ENCODE results near the gene ARHGAP8. TPM values are rescaled to one million over a fixed set of nuclear protein-coding genes. Genes with fewer than 3 reads are reported as not detected.
A peak's percentile ranks its signal among the peaks of the same experiment; 100 is the strongest.

Gene ARHGAP8
- total RNA-seq, 3 donors from 2014 or later (not counting 1 experiment from before 2014, with no cell fraction given) = 23.6 to 32.6 (median 26.5) TPM

DNA sequence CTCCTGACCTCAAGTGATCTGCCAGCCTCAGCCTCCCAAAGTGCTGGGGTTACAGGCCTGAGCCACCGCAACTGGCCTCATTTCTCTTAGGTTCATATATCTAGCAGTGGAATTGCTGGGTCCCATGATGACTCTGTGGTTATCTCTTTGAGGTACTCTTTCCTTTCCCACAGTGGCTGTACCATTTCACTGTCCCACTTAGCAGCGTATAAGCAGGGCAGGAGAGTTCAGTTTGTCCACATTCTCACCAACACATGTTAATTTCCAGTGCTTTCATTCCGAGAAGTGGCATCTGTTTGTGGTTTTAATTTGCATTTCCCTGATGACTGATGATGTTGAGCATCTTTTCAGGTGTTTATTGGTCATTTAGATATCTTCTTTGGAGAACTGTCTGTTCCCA lies 34.0 kb upstream of the ARHGAP8 start:
- Histone ChIP-seq H3K4me1 (ENCODE audit: control insufficient read depth, insufficient read depth, low read length) (peaks cover 53% of the 10 kb centered on the region), H3K4me3 (ENCODE audit: low read length) (no peak overlapping the region), H3K36me3 (ENCODE audit: control insufficient read depth, insufficient read depth, low read length) (peaks cover 34% of the 10 kb centered on the region), H3K27me3 (ENCODE audit: control insufficient read depth, insufficient read depth, low read length) (no peaks in the 10 kb centered on the region), H3K27ac (ENCODE audit: low read length) (peak overlapping the region; percentile 27), H3K9me3 (ENCODE audit: control insufficient read depth, insufficient read depth, low read length) (no peaks in the 10 kb centered on the region)
- Mint-ChIP-seq H3K4me3 (peak overlapping the region; percentile 18), H3K9me3 (no peaks in the 10 kb centered on the region), H3K27ac (peak overlapping the region; percentile 70 to 79), H3K4me1 (peaks cover 8 to 38% of the 10 kb centered on the region in 2 donors), H3K36me3 (no peaks in the 10 kb centered on the region), H3K27me3 (ENCODE audit: low read depth in 2 of 2) (no peaks in the 10 kb centered on the region)
- intact Hi-C loops (cut with micrococcal nuclease) = no loop called here
- DNase-seq (peak in 1 of 2 donors; percentile 33), ATAC-seq (peak in 1 of 3 donors; percentile 76)
- WGBS (ENCODE audit: insufficient coverage) = 10% methylated on average over 3 of the region's 3 CpGs
- TF ChIP-seq, protein P1, sequence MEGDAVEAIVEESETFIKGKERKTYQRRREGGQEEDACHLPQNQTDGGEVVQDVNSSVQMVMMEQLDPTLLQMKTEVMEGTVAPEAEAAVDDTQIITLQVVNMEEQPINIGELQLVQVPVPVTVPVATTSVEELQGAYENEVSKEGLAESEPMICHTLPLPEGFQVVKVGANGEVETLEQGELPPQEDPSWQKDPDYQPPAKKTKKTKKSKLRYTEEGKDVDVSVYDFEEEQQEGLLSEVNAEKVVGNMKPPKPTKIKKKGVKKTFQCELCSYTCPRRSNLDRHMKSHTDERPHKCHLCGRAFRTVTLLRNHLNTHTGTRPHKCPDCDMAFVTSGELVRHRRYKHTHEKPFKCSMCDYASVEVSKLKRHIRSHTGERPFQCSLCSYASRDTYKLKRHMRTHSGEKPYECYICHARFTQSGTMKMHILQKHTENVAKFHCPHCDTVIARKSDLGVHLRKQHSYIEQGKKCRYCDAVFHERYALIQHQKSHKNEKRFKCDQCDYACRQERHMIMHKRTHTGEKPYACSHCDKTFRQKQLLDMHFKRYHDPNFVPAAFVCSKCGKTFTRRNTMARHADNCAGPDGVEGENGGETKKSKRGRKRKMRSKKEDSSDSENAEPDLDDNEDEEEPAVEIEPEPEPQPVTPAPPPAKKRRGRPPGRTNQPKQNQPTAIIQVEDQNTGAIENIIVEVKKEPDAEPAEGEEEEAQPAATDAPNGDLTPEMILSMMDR (IDR thresholded peaks at IDR 0.05) = no peak

DNA sequence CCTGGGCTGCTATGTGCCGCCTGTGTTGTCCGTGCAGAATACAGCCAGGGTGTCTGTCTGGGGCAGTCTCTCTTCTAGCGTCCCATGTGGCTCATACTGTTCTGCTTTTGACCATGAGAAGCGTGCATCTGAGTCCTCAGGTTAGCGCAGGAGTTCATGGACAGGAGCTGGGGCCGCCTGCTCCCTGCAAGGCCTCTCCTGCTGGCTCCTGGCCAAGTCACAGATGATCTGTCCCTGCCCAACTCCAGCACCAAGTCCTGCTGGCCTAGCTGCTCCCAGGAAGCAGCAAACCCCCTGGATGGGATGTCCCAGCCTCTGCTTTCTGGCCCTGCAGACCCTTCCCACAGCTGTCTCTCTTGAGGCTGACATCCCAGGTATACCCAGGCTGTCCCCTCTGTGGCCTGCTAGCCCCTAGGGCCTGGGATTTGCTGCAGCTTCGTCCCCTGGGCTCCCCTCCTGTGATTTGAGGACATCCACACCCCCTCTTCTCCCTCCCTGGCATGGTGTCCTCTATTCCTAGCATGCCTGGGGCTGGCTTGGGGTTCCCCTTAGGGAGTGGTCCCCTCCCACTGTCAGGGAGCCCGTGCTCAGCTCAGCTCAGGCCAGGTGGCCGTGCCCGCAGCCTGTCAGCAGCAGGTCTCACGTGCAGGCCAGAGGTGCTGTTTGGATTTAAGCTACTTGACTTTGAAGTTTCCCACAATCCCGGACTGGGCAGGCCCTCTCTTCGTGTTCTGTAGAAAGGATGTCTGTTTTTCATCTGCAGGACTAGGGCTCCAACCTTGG lies 32.6 kb upstream of the ARHGAP8 start:
- 69% methylated on average over 13 of the region's 13 CpGs for WGBS (ENCODE audit: insufficient coverage)
- Histone ChIP-seq H3K9me3 (ENCODE audit: control insufficient read depth, insufficient read depth, low read length) (no peaks in the 10 kb centered on the region), H3K27me3 (ENCODE audit: control insufficient read depth, insufficient read depth, low read length) (no peaks in the 10 kb centered on the region), H3K4me3 (ENCODE audit: low read length) (no peak overlapping the region), H3K27ac (ENCODE audit: low read length) (no peak overlapping the region), H3K4me1 (ENCODE audit: control insufficient read depth, insufficient read depth, low read length) (peaks cover 39% of the 10 kb centered on the region), H3K36me3 (ENCODE audit: control insufficient read depth, insufficient read depth, low read length) (peaks cover 37% of the 10 kb centered on the region)
- Mint-ChIP-seq H3K4me1 (peaks cover 8 to 26% of the 10 kb centered on the region in 2 donors), H3K4me3 (no peak overlapping the region), H3K36me3 (no peaks in the 10 kb centered on the region), H3K9me3 (no peaks in the 10 kb centered on the region), H3K27ac (peak overlapping the region; percentile 48 to 71), H3K27me3 (ENCODE audit: low read depth in 2 of 2) (no peaks in the 10 kb centered on the region)
- TF ChIP-seq, protein P1 (IDR thresholded peaks at IDR 0.05) = no peak
- intact Hi-C loops (cut with micrococcal nuclease) = no loop called here
- DNase-seq (no peak), ATAC-seq (no peak)

DNA sequence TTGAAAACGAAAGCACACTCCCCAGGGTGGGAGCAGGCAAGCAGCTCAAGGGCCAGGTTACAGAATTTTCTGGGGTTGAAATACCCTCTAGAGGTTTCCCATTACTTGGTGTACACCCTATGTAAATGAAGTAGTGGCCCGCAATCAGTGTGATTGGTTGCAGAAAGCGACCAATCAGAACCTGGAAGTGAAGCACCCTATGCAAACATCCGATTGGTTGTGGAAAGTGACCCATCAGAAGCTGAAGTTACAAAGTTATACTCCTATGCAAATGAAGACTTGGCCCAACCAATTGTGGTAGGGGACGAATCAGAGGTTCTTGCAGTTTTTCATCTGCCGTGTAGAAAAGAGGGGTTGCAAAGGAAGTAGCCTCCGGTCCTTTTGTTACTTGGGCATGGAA lies 31.2 kb upstream of the ARHGAP8 start:
- no peak overlapping the region for H3K27ac ChIP-seq (ENCODE audit: low read length)
- Mint-ChIP-seq H3K27ac (no peak overlapping the region), H3K27me3 (ENCODE audit: low read depth in 2 of 2) (no peaks in the 10 kb centered on the region), H3K4me1 (peaks cover 8 to 25% of the 10 kb centered on the region in 2 donors), H3K4me3 (no peak overlapping the region), H3K9me3 (no peaks in the 10 kb centered on the region), H3K36me3 (no peaks in the 10 kb centered on the region)
- intact Hi-C loops (cut with micrococcal nuclease) = no loop called here
- peaks cover 32% of the 10 kb centered on the region for H3K4me1 ChIP-seq (ENCODE audit: control insufficient read depth, insufficient read depth, low read length)
- TF ChIP-seq, protein P1 (IDR thresholded peaks at IDR 0.05) = no peak
- WGBS (ENCODE audit: insufficient coverage) = 82% methylated on average over 7 of the region's 7 CpGs
- no peak overlapping the region for H3K4me3 ChIP-seq (ENCODE audit: low read length)
- no peaks in the 10 kb centered on the region for H3K27me3 ChIP-seq (ENCODE audit: control insufficient read depth, insufficient read depth, low read length)
- no peak for ATAC-seq
- no peaks in the 10 kb centered on the region for H3K9me3 ChIP-seq (ENCODE audit: control insufficient read depth, insufficient read depth, low read length)
- no peak for DNase-seq
- H3K36me3 ChIP-seq (ENCODE audit: control insufficient read depth, insufficient read depth, low read length) = peaks cover 38% of the 10 kb centered on the region

All from natural killer cell (primary cell).